Neural progenitor cell (in vitro differentiated cells): ENCODE measurements around the gene TRIM34. TPM values are rescaled to one million over a fixed set of nuclear protein-coding genes. Genes with fewer than 3 reads are reported as not detected.
"Not testable (repeated sequence)": the region's sequence is repeated elsewhere in the genome, so short reads cannot be mapped to it uniquely, and the experiment has no call there.

Experiments
- DNase-seq: peaks from one replicate; pipeline ENCODE4 v3.0.0-alpha.2; 2016; ENCODE audit warnings: low spot score
- H2AFZ ChIP-seq: fragments of 200-600 bp; sonication (generic); replicated peaks from 2 replicates; pipeline ENCODE4 v1.6.1; 2016; ENCODE audit warnings: antibody characterized with exemption
- H3F3A ChIP-seq: fragments of 200-600 bp; sonication (generic); 2 replicates; pipeline ENCODE4 v1.6.1; 2016; ENCODE audit warnings: antibody characterized with exemption, low read depth
- H3K27ac ChIP-seq: fragments of 200-600 bp; sonication (generic); 2 replicates; pipeline ENCODE4 v1.5.1; 2016; ENCODE audit warnings: mild to moderate bottlenecking
- H3K27me3 ChIP-seq: fragments of 200-600 bp; sonication (generic); 2 replicates; pipeline ENCODE4 v1.6.1; 2016; ENCODE audit warnings: mild to moderate bottlenecking, moderate library complexity
- H3K36me3 ChIP-seq: fragments of 200-600 bp; sonication (generic); 2 replicates; pipeline ENCODE4 v1.5.1; 2016
- H3K4me1 ChIP-seq: fragments of 200-600 bp; sonication (generic); 2 replicates; pipeline ENCODE4 v1.6.1; 2016; ENCODE audit warnings: mixed run types
- H3K4me2 ChIP-seq: fragments of 200-600 bp; sonication (generic); 2 replicates; pipeline ENCODE4 v1.6.1; 2016
- H3K4me3 ChIP-seq: fragments of 200-600 bp; sonication (generic); 2 replicates; pipeline ENCODE4 v1.5.1; 2016
- H3K79me2 ChIP-seq: fragments of 200-600 bp; sonication (generic); 2 replicates; pipeline ENCODE4 v1.6.1; 2016; ENCODE audit warnings: low read depth
- H3K9ac ChIP-seq: fragments of 200-600 bp; sonication (generic); 2 replicates; pipeline ENCODE4 v1.6.1; 2016
- H3K9me3 ChIP-seq: fragments of 200-600 bp; sonication (generic); 2 replicates; pipeline ENCODE4 v1.5.1; 2016; ENCODE audit warnings: low read depth
- H4K20me1 ChIP-seq: fragments of 200-600 bp; sonication (generic); 2 replicates; pipeline ENCODE4 v1.6.1; 2016; ENCODE audit warnings: low read depth
- H3K27ac Mint-ChIP-seq: 3 replicates; pipeline ENCODE4 v1.8.0; 2021; ENCODE audit warnings: mixed read lengths
- H3K27me3 Mint-ChIP-seq: 2 replicates; pipeline ENCODE4 v1.8.0; 2022; ENCODE audit warnings: low read depth, mild to moderate bottlenecking, inconsistent platforms, moderate library complexity, mixed read lengths; ENCODE audit not compliant: insufficient read depth
- H3K36me3 Mint-ChIP-seq: 3 replicates; pipeline ENCODE4 v1.8.0; 2021; ENCODE audit warnings: mixed read lengths
- H3K4me1 Mint-ChIP-seq: 3 replicates; pipeline ENCODE4 v1.8.0; 2021; ENCODE audit warnings: mixed read lengths
- H3K4me3 Mint-ChIP-seq: 3 replicates; pipeline ENCODE4 v1.8.0; 2021; ENCODE audit warnings: mild to moderate bottlenecking, moderate library complexity, mixed read lengths
- H3K9me3 Mint-ChIP-seq: 3 replicates; pipeline ENCODE4 v1.8.0; 2020; ENCODE audit warnings: mixed read lengths
- EZH2 ChIP-seq: fragments of 200-600 bp; sonication (generic); IDR thresholded peaks from 2 replicates; pipeline ENCODE4 v1.6.1; 2017; ENCODE audit warnings: antibody characterized with exemption, mild to moderate bottlenecking, moderate library complexity
- EZH2phosphoT487 ChIP-seq: fragments of 200-600 bp; sonication (generic); IDR thresholded peaks from 2 replicates; pipeline ENCODE4 v1.6.1; 2017; ENCODE audit warnings: antibody characterized with exemption
- total RNA-seq: library from RNA; depleted of rRNA; stranded (reverse); fragments of >200 nt; gene quantifications from 2 replicates; pipeline ENCODE4 v1.2.3, GENCODE V29; 2015; ENCODE audit warnings: low replicate concordance
- TF ChIP-seq, protein P1 (sequence below): fragments of 200-600 bp; sonication (generic); IDR thresholded peaks from 2 replicates; pipeline ENCODE4 v1.5.1; 2017; ENCODE audit warnings: antibody characterized with exemption, mild to moderate bottlenecking

The TRIM34 gene
- total RNA-seq, 1 donor from 2014 or later, result 4.5 TPM

DNA sequence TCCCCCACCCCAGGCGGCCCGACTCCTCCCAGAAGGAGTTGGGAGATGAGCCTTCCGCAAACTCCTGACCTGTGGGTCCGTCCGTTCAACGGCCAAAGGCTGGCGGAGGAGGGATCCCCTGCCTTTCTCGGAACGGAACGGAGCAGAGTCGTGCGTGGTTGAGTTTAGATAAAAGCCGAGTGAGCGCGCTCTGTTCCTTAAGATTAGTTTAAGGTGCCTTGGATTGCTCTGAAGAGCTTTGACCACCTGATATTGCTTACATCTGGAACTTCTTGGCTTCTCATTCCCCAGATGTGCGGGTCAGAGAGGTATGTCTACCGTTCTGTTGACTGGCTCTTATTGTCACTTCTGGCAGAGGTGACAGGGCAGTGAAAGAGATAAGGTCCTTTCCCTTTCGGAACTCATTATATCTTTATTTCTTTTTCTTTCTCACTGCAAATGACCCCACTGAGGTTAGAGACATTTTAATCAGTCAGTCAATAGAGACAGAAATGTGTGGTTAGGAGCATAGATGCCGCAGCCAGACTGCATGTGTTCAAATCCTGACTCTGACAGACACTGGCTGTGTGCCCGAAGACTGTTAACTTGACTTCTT, 28.1 kb upstream of the TRIM34 start, which contains the start of gene TRIM6:
TSS of gene TRIM6 (plus strand) at position 31 of the 595 bp plus-strand sequence. CDS start at position 292, 261 bp downstream.
- Histone ChIP-seq H3K4me3 (peak within 1 kb of the TSS; percentile 52), H3K36me3 (no peaks in the 10 kb centered on the region), H3K27ac (no peak within 1 kb of the TSS), H3K9me3 (no peaks in the 10 kb centered on the region), H3K9ac (peak within 1 kb of the TSS; percentile 19), H3K27me3 (no peaks in the 10 kb centered on the region), H2AFZ (peak within 1 kb of the TSS; percentile 99), H3K4me2 (peak within 1 kb of the TSS; percentile 86), H4K20me1 (no peaks in the 10 kb centered on the region), H3K79me2 (no peaks in the 10 kb centered on the region), H3F3A (peaks cover 8% of the 10 kb centered on the region), H3K4me1 (peaks cover 9% of the 10 kb centered on the region)
- peak within 1 kb of the TSS; percentile 88 for H3K4me3 Mint-ChIP-seq
- H3K27ac Mint-ChIP-seq, result peak within 1 kb of the TSS; percentile 72
- no peaks in the 10 kb centered on the region for H3K9me3 Mint-ChIP-seq
- no peaks in the 10 kb centered on the region for H3K36me3 Mint-ChIP-seq
- H3K27me3 Mint-ChIP-seq, result peaks cover 5% of the 10 kb centered on the region
- peaks cover 14% of the 10 kb centered on the region for H3K4me1 Mint-ChIP-seq
- TF ChIP-seq, protein P1, sequence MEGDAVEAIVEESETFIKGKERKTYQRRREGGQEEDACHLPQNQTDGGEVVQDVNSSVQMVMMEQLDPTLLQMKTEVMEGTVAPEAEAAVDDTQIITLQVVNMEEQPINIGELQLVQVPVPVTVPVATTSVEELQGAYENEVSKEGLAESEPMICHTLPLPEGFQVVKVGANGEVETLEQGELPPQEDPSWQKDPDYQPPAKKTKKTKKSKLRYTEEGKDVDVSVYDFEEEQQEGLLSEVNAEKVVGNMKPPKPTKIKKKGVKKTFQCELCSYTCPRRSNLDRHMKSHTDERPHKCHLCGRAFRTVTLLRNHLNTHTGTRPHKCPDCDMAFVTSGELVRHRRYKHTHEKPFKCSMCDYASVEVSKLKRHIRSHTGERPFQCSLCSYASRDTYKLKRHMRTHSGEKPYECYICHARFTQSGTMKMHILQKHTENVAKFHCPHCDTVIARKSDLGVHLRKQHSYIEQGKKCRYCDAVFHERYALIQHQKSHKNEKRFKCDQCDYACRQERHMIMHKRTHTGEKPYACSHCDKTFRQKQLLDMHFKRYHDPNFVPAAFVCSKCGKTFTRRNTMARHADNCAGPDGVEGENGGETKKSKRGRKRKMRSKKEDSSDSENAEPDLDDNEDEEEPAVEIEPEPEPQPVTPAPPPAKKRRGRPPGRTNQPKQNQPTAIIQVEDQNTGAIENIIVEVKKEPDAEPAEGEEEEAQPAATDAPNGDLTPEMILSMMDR, result no peak
- no peak for TF ChIP-seq EZH2
- no peak for TF ChIP-seq EZH2phosphoT487
- DNase-seq, result peak; percentile 79

DNA sequence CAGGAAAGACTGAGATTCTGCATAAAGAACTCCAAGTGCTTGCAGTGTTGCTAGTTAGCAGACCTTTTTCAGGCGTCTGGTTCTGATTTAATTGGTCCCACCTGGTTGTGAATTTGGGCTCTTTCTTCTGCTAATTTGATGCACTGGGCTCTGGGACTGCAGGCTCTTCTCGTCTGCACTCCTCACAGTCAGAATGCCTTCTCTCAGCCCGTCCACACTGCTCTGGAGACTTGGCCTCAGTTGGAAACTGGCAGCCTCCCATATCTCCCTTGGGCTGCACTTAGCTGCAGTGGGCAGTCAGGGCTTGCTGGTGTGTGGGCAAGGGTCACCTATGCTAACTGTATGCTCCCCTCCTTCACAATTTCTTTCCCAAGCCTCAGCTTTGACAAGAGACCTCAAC, 26.8 kb upstream of the TRIM34 start:
- Mint-ChIP-seq H3K27ac (no peak overlapping the region), H3K4me1 (peaks cover 14% of the 10 kb centered on the region), H3K9me3 (no peaks in the 10 kb centered on the region), H3K36me3 (no peaks in the 10 kb centered on the region), H3K27me3 (peaks cover 5% of the 10 kb centered on the region), H3K4me3 (peak overlapping the region; percentile 18)
- Histone ChIP-seq H3K27me3 (no peaks in the 10 kb centered on the region), H3K36me3 (no peaks in the 10 kb centered on the region), H4K20me1 (no peaks in the 10 kb centered on the region), H3K4me2 (no peak overlapping the region), H3K79me2 (no peaks in the 10 kb centered on the region), H3K4me1 (peaks cover 9% of the 10 kb centered on the region), H3K9me3 (no peaks in the 10 kb centered on the region), H3K9ac (no peak overlapping the region), H3F3A (peaks cover 8% of the 10 kb centered on the region), H3K27ac (no peak overlapping the region), H3K4me3 (no peak overlapping the region), H2AFZ (no peak overlapping the region)
- DNase-seq, result peak; percentile 6
- TF ChIP-seq EZH2 (no peak), EZH2phosphoT487 (no peak)
- TF ChIP-seq, protein P1, result no peak

DNA sequence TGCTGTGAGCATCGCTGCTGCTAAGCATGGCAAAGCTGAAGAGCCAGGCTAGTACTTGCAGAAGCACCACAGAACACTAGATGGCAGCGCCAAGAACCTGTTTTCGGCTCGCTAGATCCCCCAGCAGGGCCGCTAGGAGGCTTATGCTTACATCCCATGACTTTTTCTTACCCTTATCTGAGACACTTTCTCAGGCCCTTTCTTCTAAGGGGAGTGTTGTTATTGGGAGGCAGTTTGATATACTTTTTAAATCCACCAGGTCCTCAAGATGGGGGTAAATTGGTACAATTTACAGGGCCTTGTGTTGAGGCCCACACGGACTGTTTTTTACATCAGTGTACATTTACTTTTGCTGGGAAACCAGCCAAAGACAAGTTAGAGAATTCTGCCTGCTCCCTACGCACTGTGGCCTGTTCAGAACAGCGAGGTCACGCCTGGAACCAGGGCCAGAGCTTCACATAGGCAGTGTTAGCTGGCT, 24.4 kb upstream of the TRIM34 start:
- Histone ChIP-seq H3K4me1 (peaks cover 9% of the 10 kb centered on the region), H3K4me3 (no peak overlapping the region), H3F3A (peaks cover 8% of the 10 kb centered on the region), H3K9me3 (no peaks in the 10 kb centered on the region), H3K36me3 (no peaks in the 10 kb centered on the region), H3K4me2 (no peak overlapping the region), H3K9ac (no peak overlapping the region), H4K20me1 (no peaks in the 10 kb centered on the region), H3K79me2 (no peaks in the 10 kb centered on the region), H3K27me3 (no peaks in the 10 kb centered on the region), H2AFZ (peak overlapping the region; percentile 78), H3K27ac (no peak overlapping the region)
- H3K36me3 Mint-ChIP-seq, result no peaks in the 10 kb centered on the region
- no peak overlapping the region for H3K27ac Mint-ChIP-seq
- DNase-seq, result peak; percentile 90
- H3K27me3 Mint-ChIP-seq, result peaks cover 6% of the 10 kb centered on the region
- H3K4me1 Mint-ChIP-seq, result peaks cover 14% of the 10 kb centered on the region
- H3K9me3 Mint-ChIP-seq, result no peaks in the 10 kb centered on the region
- H3K4me3 Mint-ChIP-seq, result no peak overlapping the region
- TF ChIP-seq EZH2, result no peak
- TF ChIP-seq, protein P1, result peak; percentile 82
- no peak for TF ChIP-seq EZH2phosphoT487

DNA sequence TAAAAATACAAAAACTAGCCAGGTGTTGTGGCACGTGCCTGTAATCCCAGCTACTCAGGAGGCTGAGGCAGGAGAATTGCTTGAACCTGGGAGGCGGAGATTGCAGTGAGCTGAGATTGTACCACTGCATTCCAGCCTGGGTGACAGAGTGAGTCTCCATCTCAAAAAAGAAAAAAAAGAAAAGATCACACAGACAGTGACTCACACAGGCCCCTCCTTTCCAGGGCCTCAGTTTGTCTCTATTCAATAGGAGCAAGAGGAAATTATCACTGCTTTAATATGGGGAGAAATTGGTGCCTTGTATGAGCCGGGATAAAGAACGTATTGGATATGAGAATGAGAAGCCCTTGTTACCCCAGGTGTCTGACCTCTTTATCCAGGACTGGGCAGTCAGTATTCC, 22.0 kb upstream of the TRIM34 start:
- not testable (repeated sequence) for H3K4me2 ChIP-seq, H3K4me1 Mint-ChIP-seq, H4K20me1 ChIP-seq, H3K27ac Mint-ChIP-seq, H3K4me3 Mint-ChIP-seq, H3K4me3 ChIP-seq, H3K9me3 Mint-ChIP-seq, H3K4me1 ChIP-seq, H3K36me3 Mint-ChIP-seq, H3K79me2 ChIP-seq, DNase-seq, H3F3A ChIP-seq, H3K27me3 Mint-ChIP-seq, H2AFZ ChIP-seq, H3K9me3 ChIP-seq, H3K27me3 ChIP-seq, H3K36me3 ChIP-seq, H3K27ac ChIP-seq, H3K9ac ChIP-seq
